ENCODE measurements around the gene SLC10A7.

DNA sequence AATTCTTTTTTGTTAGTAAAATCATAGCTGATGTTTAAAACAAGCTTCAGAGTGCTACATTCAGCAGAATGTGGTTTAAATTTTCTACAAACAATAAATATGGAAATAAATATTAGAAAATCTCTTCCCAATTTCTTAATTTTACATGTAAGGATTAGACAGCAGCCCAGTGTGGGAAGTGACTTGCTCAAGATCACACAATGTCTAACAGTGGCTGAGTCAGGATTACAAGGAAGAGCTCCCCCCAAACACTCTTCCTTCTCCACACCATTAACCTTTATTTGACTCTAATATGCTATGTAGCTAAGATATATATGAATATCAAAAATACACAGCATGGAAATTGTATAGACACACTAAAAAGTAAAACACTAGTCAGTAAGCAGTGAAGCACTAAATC lies 59.5 kb downstream of the SLC10A7 start:
- TF ChIP-seq EP300 (IDR thresholded peaks at IDR 0.05) (no peak), POLR2AphosphoS5 (IDR thresholded peaks at IDR 0.05) (no peak), POLR2A (IDR thresholded peaks at IDR 0.05) (no peak)
- TF ChIP-seq, protein P1, sequence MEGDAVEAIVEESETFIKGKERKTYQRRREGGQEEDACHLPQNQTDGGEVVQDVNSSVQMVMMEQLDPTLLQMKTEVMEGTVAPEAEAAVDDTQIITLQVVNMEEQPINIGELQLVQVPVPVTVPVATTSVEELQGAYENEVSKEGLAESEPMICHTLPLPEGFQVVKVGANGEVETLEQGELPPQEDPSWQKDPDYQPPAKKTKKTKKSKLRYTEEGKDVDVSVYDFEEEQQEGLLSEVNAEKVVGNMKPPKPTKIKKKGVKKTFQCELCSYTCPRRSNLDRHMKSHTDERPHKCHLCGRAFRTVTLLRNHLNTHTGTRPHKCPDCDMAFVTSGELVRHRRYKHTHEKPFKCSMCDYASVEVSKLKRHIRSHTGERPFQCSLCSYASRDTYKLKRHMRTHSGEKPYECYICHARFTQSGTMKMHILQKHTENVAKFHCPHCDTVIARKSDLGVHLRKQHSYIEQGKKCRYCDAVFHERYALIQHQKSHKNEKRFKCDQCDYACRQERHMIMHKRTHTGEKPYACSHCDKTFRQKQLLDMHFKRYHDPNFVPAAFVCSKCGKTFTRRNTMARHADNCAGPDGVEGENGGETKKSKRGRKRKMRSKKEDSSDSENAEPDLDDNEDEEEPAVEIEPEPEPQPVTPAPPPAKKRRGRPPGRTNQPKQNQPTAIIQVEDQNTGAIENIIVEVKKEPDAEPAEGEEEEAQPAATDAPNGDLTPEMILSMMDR (IDR thresholded peaks at IDR 0.05) = no peak
